K562 (cell line): ENCODE data around the gene PRSS53. TPM values are rescaled to one million over a fixed set of nuclear protein-coding genes. Genes with fewer than 3 reads are reported as not detected.

Source experiments
- BACH1 ChIP-seq: fragments of 200-800 bp; sonication (Bioruptor generic); IDR thresholded peaks from 2 replicates; pipeline ENCODE4 v1.6.1; 2016; ENCODE audit warnings: missing genetic modification characterization, missing compliant biosample characterization
- CREB1 ChIP-seq, 2 experiments: sonication (generic) in 1 of 2; formaldehyde crosslinking in 1 of 2; IDR thresholded peaks; 2 replicates each; pipeline versions ENCODE4 v1.6.1 to v1.8.0; 2012 to 2022; ENCODE audit warnings: inconsistent platforms in 1 of 2, mild to moderate bottlenecking in 1 of 2, missing genetic modification reagents in 1 of 2, moderate library complexity in 1 of 2
- CTBP1 ChIP-seq: fragments of 450-650 bp; IDR thresholded peaks from 2 replicates; pipeline ENCODE4 v1.6.1; 2016; ENCODE audit warnings: borderline replicate concordance
- CXXC5 ChIP-seq: fragments of 250-450 bp; sonication (Bioruptor Pico); IDR thresholded peaks from 2 replicates; pipeline ENCODE4 v1.8.0; 2022; ENCODE audit warnings: inconsistent platforms, mild to moderate bottlenecking, moderate library complexity
- ERF ChIP-seq: fragments of 450-650 bp; formaldehyde crosslinking; IDR thresholded peaks from 2 replicates; pipeline ENCODE4 v1.4.0; 2020; ENCODE audit warnings: mild to moderate bottlenecking, mixed read lengths
- ETV1 ChIP-seq: fragments of 450-650 bp; conservative IDR thresholded peaks from 2 replicates; pipeline ENCODE4 v1.6.1; 2016; ENCODE audit warnings: missing genetic modification characterization, control low read depth, low read depth, missing compliant biosample characterization
- HDGF ChIP-seq: fragments of 450-650 bp; IDR thresholded peaks from 2 replicates; pipeline ENCODE4 v1.6.1; 2016
- NCOA1 ChIP-seq: fragments of 450-650 bp; IDR thresholded peaks from 2 replicates; pipeline ENCODE4 v1.6.1; 2016; ENCODE audit warnings: low read depth
- NCOA2 ChIP-seq, 2 experiments: fragments of 450-650 bp; IDR thresholded peaks; 2 replicates each; pipeline ENCODE4 v1.6.1; 2018; ENCODE audit warnings: mild to moderate bottlenecking in 2 of 2, moderate library complexity in 1 of 2; ENCODE audit not compliant: partially characterized antibody in 2 of 2
- NR1H2 ChIP-seq: sonication (generic); formaldehyde crosslinking; IDR thresholded peaks from 2 replicates; pipeline ENCODE4 v1.4.0; 2020; ENCODE audit warnings: mild to moderate bottlenecking, missing genetic modification reagents
- POLR2A ChIP-seq: fragments of 450-650 bp; conservative IDR thresholded peaks from 2 replicates; pipeline ENCODE4 v1.6.1; 2016
- SMAD3 ChIP-seq: fragments of 450-650 bp; formaldehyde crosslinking; conservative IDR thresholded peaks from 2 replicates; pipeline ENCODE4 v1.4.0; 2020; ENCODE audit warnings: mild to moderate bottlenecking
- STAT5A ChIP-seq: IDR thresholded peaks from 2 replicates; pipeline ENCODE4 v1.6.1; 2012; ENCODE audit warnings: low read length, inconsistent platforms, borderline replicate concordance
- ZNF507 ChIP-seq: conservative IDR thresholded peaks from 2 replicates; pipeline ENCODE4 v1.6.1; 2017; ENCODE audit warnings: missing genetic modification characterization, missing compliant biosample characterization
- ZNF586 ChIP-seq: fragments of 450-650 bp; formaldehyde crosslinking; conservative IDR thresholded peaks from 2 replicates; pipeline ENCODE4 v1.4.0; 2020; ENCODE audit warnings: mild to moderate bottlenecking, moderate library complexity
- polyA plus RNA-seq, 8 experiments: library from polyadenylated mRNA; depleted of rRNA in 4 of 8; stranded (reverse) in 5 of 8; unstranded in 3 of 8; fragments of >200 nt; fragmentation: Nextera tagmentation in 2 of 8; fragmentation: Illumina TruSeq in 1 of 8; extraction: Ambion mirVana in 2 of 8; extraction: Trizol in 1 of 8; gene quantifications; 2 replicates each; pipeline versions ENCODE4 v1.2.1 to v1.2.3, GENCODE V29; 2011 to 2014; ENCODE audit warnings: inconsistent platforms in 1 of 8, missing spikeins in 1 of 8
- total RNA-seq, 7 experiments: library from RNA; depleted of rRNA in 6 of 7; stranded (reverse); fragments of >200 nt in 6 of 7; fragmentation: Illumina TruSeq in 2 of 7; extraction: Trizol in 2 of 7; gene quantifications; 2 replicates each; pipeline versions ENCODE4 v1.2.1 to v1.2.3, GENCODE V29; 2011 to 2021; ENCODE audit warnings: low replicate concordance in 1 of 7
- TF ChIP-seq, protein P1 (sequence below): fragments of 150-350 bp; IDR thresholded peaks from 2 replicates; pipeline ENCODE4 v1.6.1; 2014; ENCODE audit warnings: low read depth, mild to moderate bottlenecking, low read length, borderline replicate concordance
- TF ChIP-seq, protein P2 (sequence below), 2 experiments: fragments of 450-650 bp; formaldehyde crosslinking in 1 of 2; IDR thresholded peaks; 2 replicates each; pipeline versions ENCODE4 v1.4.0 to v1.6.1; 2014 to 2020; ENCODE audit warnings: mild to moderate bottlenecking in 2 of 2, borderline replicate concordance in 1 of 2, low read depth in 1 of 2

Gene PRSS53
- total and polyA plus RNA-seq, 9 of the 15 experiments (the other 6 are each of a cell fraction or from before 2014, with no cell fraction given), result 0.40 to 1.9 (median 0.78) TPM; not detected in 2

DNA sequence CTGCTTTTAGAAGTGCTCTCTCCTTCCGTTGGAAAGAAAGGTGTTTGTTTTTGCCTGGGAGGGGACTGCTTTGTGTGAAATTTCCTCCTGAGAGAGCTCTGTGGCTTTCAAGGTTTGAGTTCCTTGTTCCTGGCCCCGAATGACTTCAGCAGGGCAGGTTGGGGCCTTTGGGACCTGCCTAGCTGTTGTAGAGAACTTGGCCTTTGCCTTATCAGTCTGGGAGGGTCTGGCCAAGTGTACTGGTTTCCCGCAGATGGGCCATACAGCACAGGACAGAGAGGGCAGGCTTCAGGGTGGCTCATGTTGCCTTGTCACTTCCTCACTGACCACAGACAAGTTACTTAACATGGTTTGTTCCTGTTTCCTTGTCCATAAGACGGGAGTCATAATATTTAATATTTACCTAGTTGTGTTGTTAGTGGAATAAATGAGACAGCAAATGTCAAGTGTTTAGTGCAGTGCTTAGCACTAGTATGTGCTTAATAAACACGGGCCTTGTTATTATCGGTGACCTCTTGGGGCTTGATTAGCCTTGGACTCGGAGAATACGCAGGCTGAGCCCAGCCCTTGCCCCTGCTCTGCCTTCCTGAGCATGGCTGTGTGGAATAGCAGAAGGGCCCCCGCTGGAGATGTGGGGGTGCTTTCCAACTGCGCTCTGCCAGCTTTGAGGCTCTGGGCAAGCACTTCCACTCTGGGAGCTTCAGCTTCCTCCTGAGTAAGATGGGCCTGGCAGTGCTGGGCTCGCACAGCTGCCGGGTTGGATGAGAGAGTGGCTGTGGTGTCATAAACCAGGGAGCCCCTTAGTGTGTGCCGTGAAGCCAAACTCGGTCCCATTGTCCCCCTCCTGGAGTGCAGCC, 40.2 kb upstream of the PRSS53 start (continued):
- TF ChIP-seq, protein P1, sequence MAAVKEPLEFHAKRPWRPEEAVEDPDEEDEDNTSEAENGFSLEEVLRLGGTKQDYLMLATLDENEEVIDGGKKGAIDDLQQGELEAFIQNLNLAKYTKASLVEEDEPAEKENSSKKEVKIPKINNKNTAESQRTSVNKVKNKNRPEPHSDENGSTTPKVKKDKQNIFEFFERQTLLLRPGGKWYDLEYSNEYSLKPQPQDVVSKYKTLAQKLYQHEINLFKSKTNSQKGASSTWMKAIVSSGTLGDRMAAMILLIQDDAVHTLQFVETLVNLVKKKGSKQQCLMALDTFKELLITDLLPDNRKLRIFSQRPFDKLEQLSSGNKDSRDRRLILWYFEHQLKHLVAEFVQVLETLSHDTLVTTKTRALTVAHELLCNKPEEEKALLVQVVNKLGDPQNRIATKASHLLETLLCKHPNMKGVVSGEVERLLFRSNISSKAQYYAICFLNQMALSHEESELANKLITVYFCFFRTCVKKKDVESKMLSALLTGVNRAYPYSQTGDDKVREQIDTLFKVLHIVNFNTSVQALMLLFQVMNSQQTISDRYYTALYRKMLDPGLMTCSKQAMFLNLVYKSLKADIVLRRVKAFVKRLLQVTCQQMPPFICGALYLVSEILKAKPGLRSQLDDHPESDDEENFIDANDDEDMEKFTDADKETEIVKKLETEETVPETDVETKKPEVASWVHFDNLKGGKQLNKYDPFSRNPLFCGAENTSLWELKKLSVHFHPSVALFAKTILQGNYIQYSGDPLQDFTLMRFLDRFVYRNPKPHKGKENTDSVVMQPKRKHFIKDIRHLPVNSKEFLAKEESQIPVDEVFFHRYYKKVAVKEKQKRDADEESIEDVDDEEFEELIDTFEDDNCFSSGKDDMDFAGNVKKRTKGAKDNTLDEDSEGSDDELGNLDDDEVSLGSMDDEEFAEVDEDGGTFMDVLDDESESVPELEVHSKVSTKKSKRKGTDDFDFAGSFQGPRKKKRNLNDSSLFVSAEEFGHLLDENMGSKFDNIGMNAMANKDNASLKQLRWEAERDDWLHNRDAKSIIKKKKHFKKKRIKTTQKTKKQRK, result no peak
- no peak; the same call in 1 of the 2 replicates for TF ChIP-seq NCOA1
- TF ChIP-seq NCOA2 (IDR thresholded peaks at IDR 0.05; ENCODE audit: partially characterized antibody in 2 of 2), result no peak
- TF ChIP-seq ETV1, result no peak
- no peak for TF ChIP-seq SMAD3 (CRISPR knock-in tag)
- no peak for TF ChIP-seq POLR2A
- TF ChIP-seq CREB1 (IDR thresholded peaks at IDR 0.05), result no peak
- TF ChIP-seq CREB1 (CRISPR knock-in tag; IDR thresholded peaks at IDR 0.05), result no peak
- 0 out of 2 replicates have a peak, but pooled peaks have one; percentile 31 for TF ChIP-seq STAT5A
- TF ChIP-seq ZNF586 (CRISPR knock-in tag), result no peak
- no peak for TF ChIP-seq HDGF
- TF ChIP-seq, protein P2, sequence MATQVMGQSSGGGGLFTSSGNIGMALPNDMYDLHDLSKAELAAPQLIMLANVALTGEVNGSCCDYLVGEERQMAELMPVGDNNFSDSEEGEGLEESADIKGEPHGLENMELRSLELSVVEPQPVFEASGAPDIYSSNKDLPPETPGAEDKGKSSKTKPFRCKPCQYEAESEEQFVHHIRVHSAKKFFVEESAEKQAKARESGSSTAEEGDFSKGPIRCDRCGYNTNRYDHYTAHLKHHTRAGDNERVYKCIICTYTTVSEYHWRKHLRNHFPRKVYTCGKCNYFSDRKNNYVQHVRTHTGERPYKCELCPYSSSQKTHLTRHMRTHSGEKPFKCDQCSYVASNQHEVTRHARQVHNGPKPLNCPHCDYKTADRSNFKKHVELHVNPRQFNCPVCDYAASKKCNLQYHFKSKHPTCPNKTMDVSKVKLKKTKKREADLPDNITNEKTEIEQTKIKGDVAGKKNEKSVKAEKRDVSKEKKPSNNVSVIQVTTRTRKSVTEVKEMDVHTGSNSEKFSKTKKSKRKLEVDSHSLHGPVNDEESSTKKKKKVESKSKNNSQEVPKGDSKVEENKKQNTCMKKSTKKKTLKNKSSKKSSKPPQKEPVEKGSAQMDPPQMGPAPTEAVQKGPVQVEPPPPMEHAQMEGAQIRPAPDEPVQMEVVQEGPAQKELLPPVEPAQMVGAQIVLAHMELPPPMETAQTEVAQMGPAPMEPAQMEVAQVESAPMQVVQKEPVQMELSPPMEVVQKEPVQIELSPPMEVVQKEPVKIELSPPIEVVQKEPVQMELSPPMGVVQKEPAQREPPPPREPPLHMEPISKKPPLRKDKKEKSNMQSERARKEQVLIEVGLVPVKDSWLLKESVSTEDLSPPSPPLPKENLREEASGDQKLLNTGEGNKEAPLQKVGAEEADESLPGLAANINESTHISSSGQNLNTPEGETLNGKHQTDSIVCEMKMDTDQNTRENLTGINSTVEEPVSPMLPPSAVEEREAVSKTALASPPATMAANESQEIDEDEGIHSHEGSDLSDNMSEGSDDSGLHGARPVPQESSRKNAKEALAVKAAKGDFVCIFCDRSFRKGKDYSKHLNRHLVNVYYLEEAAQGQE (IDR thresholded peaks at IDR 0.05; ENCODE audit: borderline replicate concordance), result no peak
- TF ChIP-seq, protein P2 (CRISPR knock-in tag; IDR thresholded peaks at IDR 0.05; ENCODE audit: low read depth), result no peak
- TF ChIP-seq CTBP1, result peak; percentile 41; the same call in 1 of the 2 replicates
- TF ChIP-seq BACH1 (tag), result no peak
- no peak for TF ChIP-seq ZNF507
- TF ChIP-seq NR1H2 (CRISPR knock-in tag), result no peak
- no peak for TF ChIP-seq ERF (CRISPR knock-in tag)
- TF ChIP-seq CXXC5 (CRISPR knock-in tag), result peak; percentile 39
